H1 (cell line): ENCODE measurements around the gene AARSD1.
"Not testable (repeated sequence)": the region's sequence is repeated elsewhere in the genome, so short reads cannot be mapped to it uniquely, and the experiment has no call there.

Source experiments
- CHD1 ChIP-seq: IDR thresholded peaks from 2 replicates; pipeline ENCODE4 v1.6.1; 2012; ENCODE audit warnings: low read depth, low read length, improper control_type of control experiment
- CHD2 ChIP-seq: IDR thresholded peaks from 2 replicates; pipeline ENCODE4 v1.6.1; 2012; ENCODE audit warnings: low read length, improper control_type of control experiment
- POLR2A ChIP-seq, 2 experiments: IDR thresholded peaks; 1 replicate in 1 of 2; 2 replicates in 1 of 2; pipeline ENCODE4 v1.6.1; 2011; ENCODE audit warnings: low read depth in 2 of 2, low read length in 2 of 2, mild to moderate bottlenecking in 2 of 2; ENCODE audit errors: control extremely low read depth in 1 of 2
- POLR2AphosphoS5 ChIP-seq: IDR thresholded peaks from 2 replicates; pipeline ENCODE4 v1.6.1; 2011; ENCODE audit warnings: low read depth, low read length
- RXRA ChIP-seq: IDR thresholded peaks from 2 replicates; pipeline ENCODE4 v1.6.1; 2011; ENCODE audit warnings: low read depth, mild to moderate bottlenecking, low read length, moderate library complexity; ENCODE audit not compliant: insufficient read depth
- TF ChIP-seq, protein P1 (sequence below), 3 experiments: IDR thresholded peaks; 1 replicate in 2 of 3; 2 replicates in 1 of 3; pipeline versions ENCODE4 v1.5.1 to v1.6.1; 2011; ENCODE audit warnings: low read length in 3 of 3, mild to moderate bottlenecking in 3 of 3, inconsistent platforms in 2 of 3, low read depth in 1 of 3, moderate library complexity in 1 of 3; ENCODE audit not compliant: insufficient read depth in 1 of 3; ENCODE audit errors: control extremely low read depth in 1 of 3

- TF ChIP-seq, protein P1, sequence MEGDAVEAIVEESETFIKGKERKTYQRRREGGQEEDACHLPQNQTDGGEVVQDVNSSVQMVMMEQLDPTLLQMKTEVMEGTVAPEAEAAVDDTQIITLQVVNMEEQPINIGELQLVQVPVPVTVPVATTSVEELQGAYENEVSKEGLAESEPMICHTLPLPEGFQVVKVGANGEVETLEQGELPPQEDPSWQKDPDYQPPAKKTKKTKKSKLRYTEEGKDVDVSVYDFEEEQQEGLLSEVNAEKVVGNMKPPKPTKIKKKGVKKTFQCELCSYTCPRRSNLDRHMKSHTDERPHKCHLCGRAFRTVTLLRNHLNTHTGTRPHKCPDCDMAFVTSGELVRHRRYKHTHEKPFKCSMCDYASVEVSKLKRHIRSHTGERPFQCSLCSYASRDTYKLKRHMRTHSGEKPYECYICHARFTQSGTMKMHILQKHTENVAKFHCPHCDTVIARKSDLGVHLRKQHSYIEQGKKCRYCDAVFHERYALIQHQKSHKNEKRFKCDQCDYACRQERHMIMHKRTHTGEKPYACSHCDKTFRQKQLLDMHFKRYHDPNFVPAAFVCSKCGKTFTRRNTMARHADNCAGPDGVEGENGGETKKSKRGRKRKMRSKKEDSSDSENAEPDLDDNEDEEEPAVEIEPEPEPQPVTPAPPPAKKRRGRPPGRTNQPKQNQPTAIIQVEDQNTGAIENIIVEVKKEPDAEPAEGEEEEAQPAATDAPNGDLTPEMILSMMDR (IDR thresholded peaks at IDR 0.05; ENCODE audit: control extremely low read depth in 1 of 3, insufficient read depth in 1 of 3, low read depth in 1 of 3, low read length in 3 of 3) = not testable (repeated sequence)
- not testable (repeated sequence) for TF ChIP-seq POLR2AphosphoS5; POLR2A (IDR thresholded peaks at IDR 0.05; ENCODE audit: control extremely low read depth in 1 of 2, low read depth in 2 of 2, low read length in 2 of 2); CHD1; RXRA; CHD2
Measured at GRCh38 chr17:42916388-42917235, 47.6 kb downstream of the AARSD1 start.
